PC-9 (cell line): ENCODE measurements around the gene UTF1. TPM values are rescaled to one million over a fixed set of nuclear protein-coding genes. Genes with fewer than 3 reads are reported as not detected.

Source experiments
- BruUV-seq: library from RNA; stranded (reverse); fragments of 400-500 nt; replicated peaks from 2 replicates; lab custom pipeline; 2021; lab: Mats Ljungman, UMichigan
- CTCF ChIA-PET: fragments of 300-600 bp; sonication (Branson Sonifier 250); formaldehyde crosslinking; loops from one replicate; lab custom pipeline; 2022; ENCODE audit warnings: antibody characterized with exemption; lab: Charles Lee
- POLR2A ChIA-PET: fragments of 300-600 bp; sonication (Branson Sonifier 250); formaldehyde crosslinking; loops from one replicate; lab custom pipeline; 2022; ENCODE audit warnings: antibody characterized with exemption; ENCODE audit not compliant: unreplicated experiment; lab: Charles Lee
- DNase-seq, 2 experiments: peaks; one replicate each; pipeline versions ENCODE4 v3.0.0 to v3.0.0-alpha.2; 2015 to 2022; ENCODE audit warnings: mixed read lengths in 1 of 2
- H2AFZ ChIP-seq: fragments of 200-600 bp; sonication (generic); 2 replicates; pipeline ENCODE4 v1.8.1; 2017; ENCODE audit warnings: antibody characterized with exemption
- H3F3A ChIP-seq: fragments of 200-600 bp; sonication (generic); 2 replicates; pipeline ENCODE4 v1.8.1; 2017; ENCODE audit warnings: antibody characterized with exemption, mild to moderate bottlenecking, low read depth; ENCODE audit not compliant: insufficient read depth
- H3K27ac ChIP-seq: fragments of 200-600 bp; sonication (generic); 2 replicates; pipeline ENCODE4 v1.6.1; 2016; ENCODE audit warnings: mixed run types
- H3K27me3 ChIP-seq: fragments of 200-600 bp; sonication (generic); 2 replicates; pipeline ENCODE4 v1.6.1; 2016; ENCODE audit warnings: low read depth, mixed run types; ENCODE audit not compliant: insufficient read depth
- H3K36me3 ChIP-seq: fragments of 200-600 bp; sonication (generic); 2 replicates; pipeline ENCODE4 v1.6.1; 2016; ENCODE audit warnings: low read depth, mixed run types
- H3K4me1 ChIP-seq: fragments of 200-600 bp; sonication (generic); replicated peaks from 2 replicates; pipeline ENCODE4 v1.6.1; 2016; ENCODE audit warnings: mixed run types; ENCODE audit not compliant: insufficient read depth
- H3K4me2 ChIP-seq: fragments of 200-600 bp; sonication (generic); 2 replicates; pipeline ENCODE4 v1.6.1; 2017; ENCODE audit warnings: mixed run types
- H3K4me3 ChIP-seq: fragments of 200-600 bp; sonication (generic); 2 replicates; pipeline ENCODE4 v1.6.1; 2016; ENCODE audit warnings: mixed run types
- H3K79me2 ChIP-seq: fragments of 200-600 bp; sonication (generic); 2 replicates; pipeline ENCODE4 v1.6.1; 2017; ENCODE audit warnings: low read depth, mixed run types
- H3K9me2 ChIP-seq: fragments of 200-600 bp; sonication (generic); 2 replicates; pipeline ENCODE4 v1.8.1; 2017; ENCODE audit warnings: mild to moderate bottlenecking; ENCODE audit not compliant: insufficient read depth
- H3K9me3 ChIP-seq: fragments of 200-600 bp; sonication (generic); 2 replicates; pipeline ENCODE4 v1.8.1; 2016; ENCODE audit warnings: low read depth; ENCODE audit not compliant: insufficient read depth
- H4K20me1 ChIP-seq: fragments of 200-600 bp; sonication (generic); 2 replicates; pipeline ENCODE4 v1.8.1; 2017; ENCODE audit not compliant: insufficient read depth
- EZH2 ChIP-seq: fragments of 200-600 bp; sonication (generic); IDR thresholded peaks from 2 replicates; pipeline ENCODE4 v1.8.0; 2017; ENCODE audit warnings: antibody characterized with exemption, low read depth
- intact Hi-C: fragments of 100-400 bp; cut with micrococcal nuclease; formaldehyde crosslinking; loops from one replicate; pipeline ENCODE4 v1.10.0; 2022; ENCODE audit not compliant: unreplicated experiment
- total RNA-seq: library from RNA; stranded (reverse); gene quantifications from 2 replicates; pipeline ENCODE4 v1.2.3, GENCODE V29; 2021
- TF ChIP-seq, protein P1 (sequence below): fragments of 200-600 bp; sonication (generic); conservative IDR thresholded peaks from 2 replicates; pipeline ENCODE4 v1.6.1; 2017; ENCODE audit warnings: mixed run types, antibody characterized with exemption, mild to moderate bottlenecking, moderate library complexity

UTF1 gene
- total RNA-seq, 1 experiment from 2014 or later = not detected

DNA sequence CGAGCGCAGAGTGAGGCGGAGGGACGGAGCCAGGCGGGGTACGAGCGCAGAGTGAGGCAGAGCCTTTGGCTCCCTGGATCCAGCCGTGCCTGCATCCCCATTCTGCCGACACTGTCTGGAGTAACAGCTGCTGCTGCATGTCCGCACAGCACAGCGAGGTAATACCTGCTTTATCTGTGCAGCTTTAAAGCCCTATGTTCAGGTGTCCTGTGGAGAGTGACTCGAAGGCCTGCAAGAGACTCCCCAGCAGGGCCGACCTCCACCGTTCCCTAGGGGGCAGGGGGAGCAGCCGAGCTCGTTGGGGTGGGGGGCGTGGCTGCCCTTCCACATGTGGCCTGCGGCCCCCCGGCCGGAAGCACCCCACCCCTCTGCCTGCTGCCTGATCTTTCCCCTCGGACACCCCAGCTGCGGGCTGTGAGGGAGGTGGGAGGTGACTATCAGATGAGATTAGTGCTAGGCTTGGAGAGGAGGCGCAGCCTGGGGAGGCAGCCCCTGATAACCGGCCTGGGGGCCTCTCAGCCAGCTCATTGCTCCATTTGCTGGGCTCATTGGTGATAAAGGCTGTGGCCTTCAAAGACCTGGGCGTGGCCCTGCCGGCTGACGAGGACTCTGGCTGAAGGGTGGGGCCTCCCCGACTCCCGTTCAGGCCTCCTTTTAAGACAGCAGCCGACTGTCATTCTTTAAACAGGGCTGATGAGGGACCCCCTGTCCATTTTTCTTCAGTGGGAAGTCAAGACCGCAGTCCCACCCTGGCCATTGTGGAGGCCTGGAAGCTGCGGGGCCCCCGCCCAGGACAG lies 15.6 kb downstream of the UTF1 start:
- Histone ChIP-seq H4K20me1 (no peaks in the 10 kb centered on the region), H3K4me3 (no peak overlapping the region), H3K9me2 (no peaks in the 10 kb centered on the region), H3K27me3 (peaks cover 4% of the 10 kb centered on the region; the same call in 1 of the 2 replicates), H3K9me3 (no peaks in the 10 kb centered on the region), H3K27ac (no peak overlapping the region), H3F3A (no peaks in the 10 kb centered on the region), H3K36me3 (no peaks in the 10 kb centered on the region), H3K4me2 (no peak overlapping the region), H3K79me2 (no peaks in the 10 kb centered on the region), H2AFZ (no peak overlapping the region), H3K4me1 (no peaks in the 10 kb centered on the region)
- CTCF ChIA-PET = no interaction called here
- BruUV-seq = no TSS peak
- TF ChIP-seq, protein P1, sequence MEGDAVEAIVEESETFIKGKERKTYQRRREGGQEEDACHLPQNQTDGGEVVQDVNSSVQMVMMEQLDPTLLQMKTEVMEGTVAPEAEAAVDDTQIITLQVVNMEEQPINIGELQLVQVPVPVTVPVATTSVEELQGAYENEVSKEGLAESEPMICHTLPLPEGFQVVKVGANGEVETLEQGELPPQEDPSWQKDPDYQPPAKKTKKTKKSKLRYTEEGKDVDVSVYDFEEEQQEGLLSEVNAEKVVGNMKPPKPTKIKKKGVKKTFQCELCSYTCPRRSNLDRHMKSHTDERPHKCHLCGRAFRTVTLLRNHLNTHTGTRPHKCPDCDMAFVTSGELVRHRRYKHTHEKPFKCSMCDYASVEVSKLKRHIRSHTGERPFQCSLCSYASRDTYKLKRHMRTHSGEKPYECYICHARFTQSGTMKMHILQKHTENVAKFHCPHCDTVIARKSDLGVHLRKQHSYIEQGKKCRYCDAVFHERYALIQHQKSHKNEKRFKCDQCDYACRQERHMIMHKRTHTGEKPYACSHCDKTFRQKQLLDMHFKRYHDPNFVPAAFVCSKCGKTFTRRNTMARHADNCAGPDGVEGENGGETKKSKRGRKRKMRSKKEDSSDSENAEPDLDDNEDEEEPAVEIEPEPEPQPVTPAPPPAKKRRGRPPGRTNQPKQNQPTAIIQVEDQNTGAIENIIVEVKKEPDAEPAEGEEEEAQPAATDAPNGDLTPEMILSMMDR = no peak
- TF ChIP-seq EZH2 = no peak
- no peak for DNase-seq
- POLR2A ChIA-PET = no interaction called here
- intact Hi-C loops = no loop called here

DNA sequence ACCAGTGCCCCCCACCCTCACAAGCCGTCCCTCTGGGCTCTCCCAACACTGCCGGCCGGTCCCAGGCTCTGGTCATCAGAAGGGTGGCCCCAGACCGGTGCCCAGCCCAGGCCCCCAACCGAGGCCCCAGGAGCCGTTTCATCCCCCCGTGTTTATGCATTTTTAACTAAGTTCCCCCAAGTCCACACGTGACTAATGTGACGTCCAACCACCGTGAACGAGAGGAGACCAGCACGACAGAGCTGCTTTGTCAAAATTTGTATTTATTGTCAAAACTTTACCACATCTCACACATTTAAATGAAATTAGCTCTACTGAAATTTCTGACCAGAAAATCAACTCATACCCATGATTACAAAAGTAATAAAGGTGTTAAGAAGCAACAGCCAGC lies 16.2 kb downstream of the UTF1 start:
- no peak overlapping the region for H3K27ac ChIP-seq
- no peak overlapping the region for H3K4me2 ChIP-seq
- H3K27me3 ChIP-seq = peaks cover 4% of the 10 kb centered on the region; the same call in 1 of the 2 replicates
- H2AFZ ChIP-seq = no peak overlapping the region
- H3K9me2 ChIP-seq = no peaks in the 10 kb centered on the region
- no peaks in the 10 kb centered on the region for H3K36me3 ChIP-seq
- DNase-seq = no peak
- H3K79me2 ChIP-seq = no peaks in the 10 kb centered on the region
- ChIA-PET POLR2A (no interaction called here), CTCF (no interaction called here)
- intact Hi-C loops = no loop called here
- BruUV-seq = no TSS peak
- no peaks in the 10 kb centered on the region for H3F3A ChIP-seq
- H4K20me1 ChIP-seq = no peaks in the 10 kb centered on the region
- TF ChIP-seq, protein P1 = no peak
- no peak for TF ChIP-seq EZH2
- no peaks in the 10 kb centered on the region for H3K4me1 ChIP-seq
- H3K9me3 ChIP-seq = no peaks in the 10 kb centered on the region
- no peak overlapping the region for H3K4me3 ChIP-seq

DNA sequence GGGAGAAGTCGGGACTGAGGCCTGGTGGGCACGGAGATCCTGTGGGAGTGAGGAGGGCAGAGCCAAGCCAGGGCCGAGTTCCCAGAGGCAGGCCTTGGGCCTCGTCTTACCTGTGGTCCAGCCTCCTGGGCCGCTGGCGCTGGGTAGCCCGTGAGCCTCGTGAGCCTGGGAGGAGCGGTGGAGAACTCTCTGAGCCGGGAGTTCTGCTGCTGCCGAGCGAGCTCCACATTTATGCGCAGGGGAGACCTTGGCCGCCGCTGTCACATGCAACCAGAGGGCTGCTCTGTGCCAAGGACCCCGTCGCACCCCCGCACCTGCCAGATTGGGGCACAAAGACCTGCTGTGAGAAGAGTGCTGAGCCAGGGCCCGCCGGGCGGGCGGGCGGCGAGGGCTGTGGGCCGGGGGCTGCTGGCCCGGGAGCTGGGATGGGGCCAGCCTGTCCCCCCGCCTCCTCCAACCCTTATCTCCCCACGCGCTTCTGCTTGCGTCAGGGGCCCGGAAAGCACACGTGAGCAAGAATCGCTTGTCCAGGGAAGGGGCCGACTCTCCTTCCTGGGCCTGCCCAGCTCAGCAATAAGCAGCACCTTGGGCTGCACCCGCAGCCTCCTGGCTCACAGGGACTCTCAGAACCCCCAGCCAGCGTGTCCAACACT lies 17.8 kb downstream of the UTF1 start:
- Histone ChIP-seq H3K27me3 (peaks cover 4% of the 10 kb centered on the region; the same call in 1 of the 2 replicates), H3K9me2 (no peaks in the 10 kb centered on the region), H3K79me2 (no peaks in the 10 kb centered on the region), H3K4me2 (no peak overlapping the region), H2AFZ (no peak overlapping the region), H4K20me1 (no peaks in the 10 kb centered on the region), H3K36me3 (no peaks in the 10 kb centered on the region), H3K27ac (no peak overlapping the region), H3K4me3 (no peak overlapping the region), H3F3A (no peaks in the 10 kb centered on the region), H3K4me1 (no peaks in the 10 kb centered on the region), H3K9me3 (no peaks in the 10 kb centered on the region)
- intact Hi-C loops = no loop called here
- ChIA-PET CTCF (no interaction called here), POLR2A (no interaction called here)
- BruUV-seq = no TSS peak
- DNase-seq = no peak
- TF ChIP-seq EZH2 = no peak
- TF ChIP-seq, protein P1 = no peak
